Loucy (cell line): ENCODE data around the gene CRY2.

Experiments used
- EZH2phosphoT487 ChIP-seq: fragments of 200-600 bp; IDR thresholded peaks from 2 replicates; pipeline ENCODE4 v1.6.1; 2018; ENCODE audit warnings: antibody characterized with exemption, mild to moderate bottlenecking, moderate library complexity, borderline replicate concordance
- TF ChIP-seq, protein P1 (sequence below): fragments of 200-600 bp; sonication (generic); conservative IDR thresholded peaks from 2 replicates; pipeline ENCODE4 v1.5.1; 2014; ENCODE audit warnings: mild to moderate bottlenecking, antibody characterized with exemption, low read length

- TF ChIP-seq, protein P1, sequence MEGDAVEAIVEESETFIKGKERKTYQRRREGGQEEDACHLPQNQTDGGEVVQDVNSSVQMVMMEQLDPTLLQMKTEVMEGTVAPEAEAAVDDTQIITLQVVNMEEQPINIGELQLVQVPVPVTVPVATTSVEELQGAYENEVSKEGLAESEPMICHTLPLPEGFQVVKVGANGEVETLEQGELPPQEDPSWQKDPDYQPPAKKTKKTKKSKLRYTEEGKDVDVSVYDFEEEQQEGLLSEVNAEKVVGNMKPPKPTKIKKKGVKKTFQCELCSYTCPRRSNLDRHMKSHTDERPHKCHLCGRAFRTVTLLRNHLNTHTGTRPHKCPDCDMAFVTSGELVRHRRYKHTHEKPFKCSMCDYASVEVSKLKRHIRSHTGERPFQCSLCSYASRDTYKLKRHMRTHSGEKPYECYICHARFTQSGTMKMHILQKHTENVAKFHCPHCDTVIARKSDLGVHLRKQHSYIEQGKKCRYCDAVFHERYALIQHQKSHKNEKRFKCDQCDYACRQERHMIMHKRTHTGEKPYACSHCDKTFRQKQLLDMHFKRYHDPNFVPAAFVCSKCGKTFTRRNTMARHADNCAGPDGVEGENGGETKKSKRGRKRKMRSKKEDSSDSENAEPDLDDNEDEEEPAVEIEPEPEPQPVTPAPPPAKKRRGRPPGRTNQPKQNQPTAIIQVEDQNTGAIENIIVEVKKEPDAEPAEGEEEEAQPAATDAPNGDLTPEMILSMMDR = no peak
- no peak for TF ChIP-seq EZH2phosphoT487
These were observed 28.2 kb upstream of the CRY2 start for GRCh38 chr11:45818961-45819605.
